HEK293T (cell line): ENCODE data around the gene CHRNB4.

Experiments
- BHLHE40 ChIP-seq: fragments of 450-650 bp; IDR thresholded peaks from 2 replicates; pipeline ENCODE4 v1.6.1; 2016; ENCODE audit warnings: mild to moderate bottlenecking, moderate library complexity, borderline replicate concordance
- FOXA1 ChIP-seq: fragments of 450-650 bp; IDR thresholded peaks from 2 replicates; pipeline ENCODE4 v1.6.1; 2016; ENCODE audit warnings: mild to moderate bottlenecking
- FOXM1 ChIP-seq: fragments of 450-650 bp; IDR thresholded peaks from 2 replicates; pipeline ENCODE4 v1.6.1; 2017; ENCODE audit warnings: mild to moderate bottlenecking, borderline replicate concordance
- HDGF ChIP-seq: fragments of 450-650 bp; IDR thresholded peaks from 2 replicates; pipeline ENCODE4 v1.6.1; 2017; ENCODE audit warnings: antibody characterized with exemption, borderline replicate concordance
- PKNOX1 ChIP-seq: fragments of 450-650 bp; IDR thresholded peaks from 2 replicates; pipeline ENCODE4 v1.6.1; 2016
- SP1 ChIP-seq: fragments of 450-650 bp; IDR thresholded peaks from 2 replicates; pipeline ENCODE4 v1.6.1; 2017
- SUZ12 ChIP-seq: fragments of 450-650 bp; IDR thresholded peaks from 2 replicates; pipeline ENCODE4 v1.6.1; 2016; ENCODE audit warnings: mild to moderate bottlenecking
- TARDBP ChIP-seq: fragments of 450-650 bp; IDR thresholded peaks from 2 replicates; pipeline ENCODE4 v1.6.1; 2016

GRCh38 chr15:78624651-78625590, 16.1 kb downstream of the CHRNB4 start:
- TF ChIP-seq SP1, result no peak
- TF ChIP-seq FOXA1, result no peak
- no peak for TF ChIP-seq BHLHE40
- TF ChIP-seq SUZ12, result no peak
- no peak for TF ChIP-seq FOXM1
- TF ChIP-seq TARDBP, result no peak
- TF ChIP-seq HDGF, result no peak
- TF ChIP-seq PKNOX1, result no peak
